Type B pancreatic cell (in vitro differentiated cells): ENCODE data around the gene OOSP4B. TPM values are rescaled to one million over a fixed set of nuclear protein-coding genes. Genes with fewer than 3 reads are reported as not detected.

Experiments used
- DNase-seq: peaks from one replicate; pipeline ENCODE4 v3.0.0; 2021; ENCODE audit warnings: mixed read lengths; ENCODE audit not compliant: unreplicated experiment; ENCODE audit errors: extremely low spot score
- H3K27ac Mint-ChIP-seq: 2 replicates; pipeline ENCODE4 v1.8.0; 2021; ENCODE audit warnings: mild to moderate bottlenecking, mixed read lengths
- H3K27me3 Mint-ChIP-seq: 2 replicates; pipeline ENCODE4 v1.8.0; 2021; ENCODE audit warnings: mixed read lengths
- H3K36me3 Mint-ChIP-seq: 2 replicates; pipeline ENCODE4 v1.8.0; 2021; ENCODE audit warnings: mixed read lengths
- H3K4me1 Mint-ChIP-seq: one replicate; pipeline ENCODE4 v1.8.0; 2021; ENCODE audit warnings: mixed read lengths; ENCODE audit not compliant: unreplicated experiment
- H3K4me3 Mint-ChIP-seq: 2 replicates; pipeline ENCODE4 v1.8.0; 2021; ENCODE audit warnings: mild to moderate bottlenecking, mixed read lengths
- H3K9me3 Mint-ChIP-seq: 2 replicates; pipeline ENCODE4 v1.8.0; 2021; ENCODE audit warnings: mixed read lengths
- total RNA-seq: library from RNA; stranded (reverse); gene quantifications from 2 replicates; pipeline ENCODE4 v1.2.1, GENCODE V29; 2021; ENCODE audit warnings: low replicate concordance
- TF ChIP-seq, protein P1 (sequence below): fragments of 200-600 bp; sonication (generic); conservative IDR thresholded peaks from 2 replicates; pipeline ENCODE4 v1.5.0; 2021; ENCODE audit warnings: antibody characterized with exemption, mild to moderate bottlenecking

OOSP4B gene
- total RNA-seq, 1 donor from 2014 or later: not detected

DNA sequence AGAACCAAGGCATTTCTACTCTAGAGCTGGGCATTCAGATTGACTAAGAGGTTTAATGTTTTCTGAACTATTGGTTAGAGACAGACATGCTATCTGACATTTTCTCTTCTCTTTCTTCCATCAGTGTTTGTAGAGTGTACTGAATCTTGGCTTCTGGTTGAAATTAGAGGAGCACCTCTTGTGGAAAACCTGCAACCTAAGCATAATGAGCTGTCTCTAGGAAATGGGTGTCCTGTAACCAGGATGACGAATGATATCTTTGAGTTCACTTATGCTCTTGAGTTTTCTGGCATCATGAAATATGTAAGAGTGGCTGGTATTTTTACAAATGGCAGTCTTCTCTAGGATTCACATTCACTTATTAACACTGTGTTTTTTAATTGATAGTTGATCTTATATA lies 33.8 kb upstream of the OOSP4B start:
- H3K36me3 Mint-ChIP-seq: no peaks in the 10 kb centered on the region
- H3K4me1 Mint-ChIP-seq: no peaks in the 10 kb centered on the region

DNA sequence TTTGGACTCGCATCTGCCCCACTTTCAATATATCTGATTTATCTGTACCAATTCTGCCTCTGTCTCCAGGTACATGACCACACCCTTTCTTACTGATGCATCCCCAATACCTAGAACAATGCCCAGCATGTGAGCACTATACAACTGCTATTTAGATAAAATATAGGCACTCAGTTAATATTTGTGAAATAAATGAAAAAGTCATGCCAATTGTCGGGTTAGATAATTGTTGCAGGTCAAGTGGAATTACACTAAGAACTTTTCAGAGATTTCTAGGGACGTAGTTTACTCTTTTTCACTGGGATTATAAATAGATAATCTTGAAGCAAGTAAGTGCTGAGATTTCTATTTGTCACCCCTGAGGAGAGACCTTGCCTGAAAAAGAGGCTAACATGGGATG lies 32.6 kb upstream of the OOSP4B start:
- H3K36me3 Mint-ChIP-seq: no peaks in the 10 kb centered on the region
- peaks cover 6% of the 10 kb centered on the region for H3K9me3 Mint-ChIP-seq
- DNase-seq: no peak
- no peaks in the 10 kb centered on the region for H3K27me3 Mint-ChIP-seq
- H3K4me3 Mint-ChIP-seq: no peak overlapping the region
- H3K4me1 Mint-ChIP-seq: no peaks in the 10 kb centered on the region
- TF ChIP-seq, protein P1, sequence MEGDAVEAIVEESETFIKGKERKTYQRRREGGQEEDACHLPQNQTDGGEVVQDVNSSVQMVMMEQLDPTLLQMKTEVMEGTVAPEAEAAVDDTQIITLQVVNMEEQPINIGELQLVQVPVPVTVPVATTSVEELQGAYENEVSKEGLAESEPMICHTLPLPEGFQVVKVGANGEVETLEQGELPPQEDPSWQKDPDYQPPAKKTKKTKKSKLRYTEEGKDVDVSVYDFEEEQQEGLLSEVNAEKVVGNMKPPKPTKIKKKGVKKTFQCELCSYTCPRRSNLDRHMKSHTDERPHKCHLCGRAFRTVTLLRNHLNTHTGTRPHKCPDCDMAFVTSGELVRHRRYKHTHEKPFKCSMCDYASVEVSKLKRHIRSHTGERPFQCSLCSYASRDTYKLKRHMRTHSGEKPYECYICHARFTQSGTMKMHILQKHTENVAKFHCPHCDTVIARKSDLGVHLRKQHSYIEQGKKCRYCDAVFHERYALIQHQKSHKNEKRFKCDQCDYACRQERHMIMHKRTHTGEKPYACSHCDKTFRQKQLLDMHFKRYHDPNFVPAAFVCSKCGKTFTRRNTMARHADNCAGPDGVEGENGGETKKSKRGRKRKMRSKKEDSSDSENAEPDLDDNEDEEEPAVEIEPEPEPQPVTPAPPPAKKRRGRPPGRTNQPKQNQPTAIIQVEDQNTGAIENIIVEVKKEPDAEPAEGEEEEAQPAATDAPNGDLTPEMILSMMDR: no peak
- H3K27ac Mint-ChIP-seq: no peak overlapping the region

More for the DNA sequence above, 33.8 kb upstream of the OOSP4B start:
- Mint-ChIP-seq H3K27me3 (no peaks in the 10 kb centered on the region), H3K9me3 (no peaks in the 10 kb centered on the region), H3K27ac (no peak overlapping the region), H3K4me3 (no peak overlapping the region)
- no peak for DNase-seq
- TF ChIP-seq, protein P1: no peak

DNA sequence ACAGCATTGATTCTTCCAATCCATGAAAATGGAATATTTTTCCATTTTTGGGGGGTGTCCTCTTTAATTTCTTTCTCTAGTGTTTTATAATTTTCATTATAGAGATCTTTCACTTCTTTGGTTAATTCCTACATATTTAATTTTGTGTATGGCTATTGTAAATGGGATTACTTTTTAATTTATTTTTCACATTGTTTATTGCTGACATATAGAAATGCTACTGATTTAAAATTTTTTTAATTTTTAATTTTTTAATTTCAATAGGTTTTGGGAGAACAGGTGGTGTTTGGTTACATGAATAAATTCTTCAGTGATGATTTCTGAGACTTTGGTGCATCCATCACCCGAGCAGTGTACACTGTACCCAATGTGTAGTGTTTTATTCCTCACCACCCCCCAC lies 26.6 kb upstream of the OOSP4B start:
- no peaks in the 10 kb centered on the region for H3K4me1 Mint-ChIP-seq
- no peak overlapping the region for H3K27ac Mint-ChIP-seq
- H3K9me3 Mint-ChIP-seq: peaks cover 11% of the 10 kb centered on the region
- DNase-seq: no peak
- H3K27me3 Mint-ChIP-seq: no peaks in the 10 kb centered on the region
- TF ChIP-seq, protein P1: no peak
- H3K4me3 Mint-ChIP-seq: no peak overlapping the region
- no peaks in the 10 kb centered on the region for H3K36me3 Mint-ChIP-seq

DNA sequence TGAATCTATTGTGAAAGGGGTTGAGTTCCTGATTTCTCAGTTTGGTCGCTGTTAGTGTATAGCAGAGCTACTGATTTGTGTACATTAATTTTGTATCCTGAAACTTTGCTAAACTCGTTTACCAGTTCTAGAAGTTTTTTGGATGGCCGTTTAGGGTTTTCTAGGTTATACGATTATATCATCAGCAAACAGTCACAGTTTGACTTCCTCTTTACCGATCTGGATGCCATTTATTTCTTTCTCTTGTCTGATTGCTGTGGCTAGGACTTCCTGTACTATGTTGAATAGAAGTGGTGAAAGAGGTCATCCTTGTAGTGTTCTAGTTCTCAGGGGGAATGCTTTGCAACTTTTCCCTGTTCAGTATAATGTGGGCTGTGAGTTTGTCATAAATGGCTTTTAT lies 24.6 kb upstream of the OOSP4B start:
- TF ChIP-seq, protein P1: no peak
- peaks cover 11% of the 10 kb centered on the region for H3K9me3 Mint-ChIP-seq
- H3K36me3 Mint-ChIP-seq: no peaks in the 10 kb centered on the region
- H3K27ac Mint-ChIP-seq: no peak overlapping the region
- no peaks in the 10 kb centered on the region for H3K27me3 Mint-ChIP-seq
- no peaks in the 10 kb centered on the region for H3K4me1 Mint-ChIP-seq
- DNase-seq: no peak
- H3K4me3 Mint-ChIP-seq: no peak overlapping the region

DNA sequence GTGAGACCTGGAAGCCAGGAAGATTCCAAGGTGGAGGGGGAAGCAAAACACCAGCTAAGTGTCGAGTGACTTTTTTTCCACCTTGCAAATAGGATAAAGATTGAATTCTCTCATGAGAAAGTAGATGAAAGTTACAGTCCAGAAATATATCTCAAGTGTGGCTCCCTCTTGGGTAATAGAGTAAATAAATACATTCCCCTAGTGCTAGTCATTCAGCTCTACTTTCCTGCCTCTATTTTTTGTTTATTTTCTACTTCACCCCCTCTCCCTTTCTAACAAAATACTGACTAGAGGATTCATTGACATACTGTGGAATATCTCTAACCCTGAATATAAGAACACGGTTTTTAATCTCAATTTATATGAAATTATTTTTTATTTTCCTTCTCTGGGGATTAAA lies 19.2 kb upstream of the OOSP4B start:
- no peaks in the 10 kb centered on the region for H3K9me3 Mint-ChIP-seq
- H3K4me3 Mint-ChIP-seq: no peak overlapping the region
- TF ChIP-seq, protein P1: no peak
- DNase-seq: no peak
- no peaks in the 10 kb centered on the region for H3K27me3 Mint-ChIP-seq
- no peak overlapping the region for H3K27ac Mint-ChIP-seq
- no peaks in the 10 kb centered on the region for H3K4me1 Mint-ChIP-seq
- H3K36me3 Mint-ChIP-seq: no peaks in the 10 kb centered on the region

DNA sequence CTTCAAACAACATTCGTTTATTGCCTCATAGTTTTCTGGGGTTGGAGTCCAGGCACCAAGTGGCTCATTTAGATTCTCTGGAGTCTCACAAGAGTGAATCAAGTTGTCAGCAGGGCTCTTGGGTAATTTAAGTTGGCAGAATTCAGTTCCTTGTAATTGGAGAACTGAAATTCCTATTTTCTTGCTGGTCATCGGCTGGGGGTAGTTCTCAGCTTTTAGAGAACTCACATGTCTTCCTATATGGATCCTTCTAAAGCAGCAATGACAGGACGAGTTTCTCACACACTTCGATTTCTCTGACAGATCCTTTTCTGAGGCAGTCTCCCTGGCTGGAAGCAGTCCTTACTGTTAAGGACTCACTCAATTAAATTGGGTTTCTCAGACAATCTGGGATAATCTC lies 17.3 kb upstream of the OOSP4B start:
- H3K27me3 Mint-ChIP-seq: no peaks in the 10 kb centered on the region
- no peaks in the 10 kb centered on the region for H3K4me1 Mint-ChIP-seq
- TF ChIP-seq, protein P1: no peak
- no peaks in the 10 kb centered on the region for H3K36me3 Mint-ChIP-seq
- no peaks in the 10 kb centered on the region for H3K9me3 Mint-ChIP-seq
- no peak overlapping the region for H3K27ac Mint-ChIP-seq
- H3K4me3 Mint-ChIP-seq: no peak overlapping the region
- DNase-seq: no peak
